ENCODE data around the gene TRMT2A.

The TRMT2A gene

GRCh38 chr22:20140521-20140964 lies 23.5 kb upstream of the TRMT2A start:
- CTCF ChIA-PET = no interaction called here
- POLR2A ChIA-PET = no interaction called here
- no peak for TF ChIP-seq ZBTB8A (tag by site-specific recombination; IDR thresholded peaks at IDR 0.05)
- TF ChIP-seq ZNF426 (tag by site-specific recombination; IDR thresholded peaks at IDR 0.05) = no peak
- TF ChIP-seq OVOL3 (tag by site-specific recombination; IDR thresholded peaks at IDR 0.05) = no peak
- TF ChIP-seq PRDM10 (tag by site-specific recombination; IDR thresholded peaks at IDR 0.05) = no peak
- Histone ChIP-seq H3K9me3 (ENCODE audit: control insufficient read depth, insufficient read depth, low read depth, low read length) (no peaks in the 10 kb centered on the region), H3K4me1 (ENCODE audit: control insufficient read depth, insufficient read depth, low read length) (no peaks in the 10 kb centered on the region; the same call in 1 of the 2 replicates), H3K27ac (ENCODE audit: extremely low read depth, low read depth, low read length) (no peak overlapping the region), H3K36me3 (ENCODE audit: control insufficient read depth in 2 of 2, insufficient read depth in 1 of 2, low read length in 2 of 2) (peaks cover 0 to 69% of the 10 kb centered on the region in 2 experiments; a peak in 1 of 3 replicates), H3K4me3 (ENCODE audit: low read depth, low read length) (no peak overlapping the region)

GRCh38 chr22:20140107-20140445 lies 23.1 kb upstream of the TRMT2A start:
- H3K27ac ChIP-seq (ENCODE audit: extremely low read depth, low read depth, low read length) = no peak overlapping the region
- H3K4me1 ChIP-seq (ENCODE audit: control insufficient read depth, insufficient read depth, low read length) = peaks cover 2% of the 10 kb centered on the region; the same call in 1 of the 2 replicates
- no peaks in the 10 kb centered on the region for H3K9me3 ChIP-seq (ENCODE audit: control insufficient read depth, insufficient read depth, low read depth, low read length)
- TF ChIP-seq ZSCAN30 (tag by site-specific recombination; IDR thresholded peaks at IDR 0.05) (no peak), ZNF580 (tag by site-specific recombination; IDR thresholded peaks at IDR 0.05) (no peak), ZNF37A (tag by site-specific recombination; IDR thresholded peaks at IDR 0.05) (no peak), GLIS2 (tag by site-specific recombination; IDR thresholded peaks at IDR 0.05) (peak; percentile 50; the same call in 1 of the 2 replicates)
- ChIA-PET CTCF (no interaction called here), POLR2A (no interaction called here)
- no peak overlapping the region for H3K4me3 ChIP-seq (ENCODE audit: low read depth, low read length)
- H3K36me3 ChIP-seq (ENCODE audit: control insufficient read depth in 2 of 2, insufficient read depth in 1 of 2, low read length in 2 of 2) = peaks cover 0 to 67% of the 10 kb centered on the region in 2 experiments; a peak in 1 of 3 replicates

- CTCF ChIA-PET = no interaction called here
Measured at GRCh38 chr22:20139391-20140106, 22.5 kb upstream of the TRMT2A start.

More at GRCh38 chr22:20139391-20140106, 22.5 kb upstream of the TRMT2A start:
- TF ChIP-seq ZNF529 (tag by site-specific recombination; IDR thresholded peaks at IDR 0.05; ENCODE audit: insufficient replicate concordance) (no peak), PATZ1 (tag by site-specific recombination; IDR thresholded peaks at IDR 0.05) (no peak), ZSCAN23 (tag by site-specific recombination; IDR thresholded peaks at IDR 0.05) (no peak), PRDM6 (tag by site-specific recombination; IDR thresholded peaks at IDR 0.05) (no peak), SP2 (tag by site-specific recombination; IDR thresholded peaks at IDR 0.05) (no peak), SCRT2 (tag by site-specific recombination; IDR thresholded peaks at IDR 0.05) (no peak), ZNF670 (tag by site-specific recombination; IDR thresholded peaks at IDR 0.05; ENCODE audit: low read depth) (no peak), SP7 (tag by site-specific recombination; IDR thresholded peaks at IDR 0.05) (no peak), BCL6B (tag by site-specific recombination; IDR thresholded peaks at IDR 0.05) (no peak), ZNF530 (tag by site-specific recombination; IDR thresholded peaks at IDR 0.05; ENCODE audit: low read depth) (no peak)
- Histone ChIP-seq H3K27ac (ENCODE audit: extremely low read depth, low read depth, low read length) (no peak overlapping the region), H3K4me3 (ENCODE audit: low read depth, low read length) (no peak overlapping the region), H3K4me1 (ENCODE audit: control insufficient read depth, insufficient read depth, low read length) (peaks cover 2% of the 10 kb centered on the region; the same call in 1 of the 2 replicates), H3K36me3 (ENCODE audit: control insufficient read depth in 2 of 2, insufficient read depth in 1 of 2, low read length in 2 of 2) (peaks cover 0 to 65% of the 10 kb centered on the region in 2 experiments; a peak in 1 of 3 replicates), H3K9me3 (ENCODE audit: control insufficient read depth, insufficient read depth, low read depth, low read length) (no peaks in the 10 kb centered on the region)
- POLR2A ChIA-PET = no interaction called here

All from HEK293 (cell line).